ENCODE measurements around the gene ZFAND4.
"Not testable (repeated sequence)": the region's sequence is repeated elsewhere in the genome, so short reads cannot be mapped to it uniquely, and the experiment has no call there.

The ZFAND4 gene

DNA sequence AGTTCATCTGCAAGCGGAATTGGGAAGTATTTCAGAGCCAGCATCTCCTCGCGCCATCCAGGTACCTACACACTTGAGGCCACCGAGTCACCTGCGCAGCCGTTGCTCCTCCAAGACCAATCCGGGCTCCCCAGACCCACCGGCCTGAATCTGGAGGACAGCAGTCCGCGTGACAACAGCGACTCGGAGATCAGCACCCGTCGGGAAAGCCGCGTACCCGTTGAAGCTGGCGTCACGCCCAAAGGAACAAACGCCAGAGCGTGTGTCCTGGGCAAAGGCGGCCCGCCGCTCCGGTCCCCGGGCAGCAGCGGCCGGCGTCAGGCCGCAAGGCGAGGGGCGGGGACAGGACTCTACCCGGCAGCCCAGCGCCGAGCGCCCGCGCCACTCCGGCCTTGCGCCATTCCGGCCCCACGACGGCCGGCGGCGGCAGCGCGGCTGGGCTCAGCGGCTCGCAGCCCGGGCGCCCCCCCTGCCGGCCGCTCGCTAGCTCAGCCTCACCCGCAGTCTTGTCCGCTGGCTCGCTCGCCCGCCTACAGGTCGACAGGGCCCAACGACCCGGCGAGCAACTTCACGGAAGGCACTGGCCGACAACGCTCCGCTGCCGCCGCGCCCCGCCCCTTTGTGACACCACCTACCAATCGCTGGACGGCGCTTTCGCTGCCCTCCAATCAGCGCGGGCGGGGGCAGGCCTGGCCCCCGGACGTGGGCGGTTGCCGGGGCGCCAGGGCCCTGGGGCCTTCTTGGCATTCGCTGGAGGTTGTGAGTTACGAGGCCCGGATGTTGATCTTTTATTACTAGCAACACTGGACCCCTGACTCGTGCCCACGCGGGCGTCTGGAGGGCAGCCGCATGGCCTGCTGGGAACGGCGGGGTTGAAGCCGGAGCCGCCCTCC lies at the start of gene ZFAND4:
TSS of gene ZFAND4 (minus strand) at position 592 of the 893 bp plus-strand sequence. CDS start 9,047 bp downstream, outside the sequence.
- peak within 1 kb of the TSS; percentile 61 to 80 (median 70) for H3K4me3 ChIP-seq
- no peak for TF ChIP-seq Cebpa-rat (IDR thresholded peaks at IDR 0.05)
- peaks cover 0 to 15% (median 6%) of the 10 kb centered on the region in 11 experiments; a peak in 11 of 22 replicates for H3K9me3 ChIP-seq (replicated peaks in 1 of 11)
- no peaks in the 10 kb centered on the region for H3K36me3 ChIP-seq
- no peaks in the 10 kb centered on the region for H3K27me3 ChIP-seq
- H4K20me1 ChIP-seq = no peaks in the 10 kb centered on the region
- peak within 1 kb of the TSS; percentile 76 to 94 (median 84) for H3K4me2 ChIP-seq
- peak within 1 kb of the TSS; percentile 63 to 86 (median 80) for H3K27ac ChIP-seq
- peak within 1 kb of the TSS; percentile 70 to 86 (median 81) for H3K9ac ChIP-seq
- H3K4me1 ChIP-seq = peaks cover 0 to 8% (median 0%) of the 10 kb centered on the region in 10 experiments; a peak in 3 of 20 replicates

DNA sequence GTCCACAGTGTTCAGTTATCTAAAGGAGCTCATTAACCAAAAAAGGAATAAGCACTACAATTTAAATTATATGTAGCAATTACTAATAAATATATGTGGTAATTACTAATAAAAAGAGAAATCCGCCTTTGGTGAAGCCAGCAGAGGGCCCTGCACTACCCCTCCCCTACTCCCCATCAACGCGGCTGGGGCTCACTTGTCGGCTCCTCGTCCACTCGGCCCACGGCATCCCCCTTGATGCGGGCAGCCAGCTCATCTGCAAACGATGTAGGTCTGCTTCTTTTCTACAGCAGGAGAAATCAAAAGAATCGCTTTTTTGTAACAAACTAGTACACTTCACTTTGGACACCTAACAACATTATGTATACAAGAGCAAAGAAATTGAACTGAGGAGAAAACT lies 48.9 kb upstream of the ZFAND4 start:
- H3K9me3 ChIP-seq (replicated peaks in 1 of 11); H3K4me2 ChIP-seq; H3K27me3 ChIP-seq; H3K9ac ChIP-seq; H3K4me1 ChIP-seq; H3K27ac ChIP-seq; H3K4me3 ChIP-seq; H3K36me3 ChIP-seq; H4K20me1 ChIP-seq: not testable (repeated sequence)

DNA sequence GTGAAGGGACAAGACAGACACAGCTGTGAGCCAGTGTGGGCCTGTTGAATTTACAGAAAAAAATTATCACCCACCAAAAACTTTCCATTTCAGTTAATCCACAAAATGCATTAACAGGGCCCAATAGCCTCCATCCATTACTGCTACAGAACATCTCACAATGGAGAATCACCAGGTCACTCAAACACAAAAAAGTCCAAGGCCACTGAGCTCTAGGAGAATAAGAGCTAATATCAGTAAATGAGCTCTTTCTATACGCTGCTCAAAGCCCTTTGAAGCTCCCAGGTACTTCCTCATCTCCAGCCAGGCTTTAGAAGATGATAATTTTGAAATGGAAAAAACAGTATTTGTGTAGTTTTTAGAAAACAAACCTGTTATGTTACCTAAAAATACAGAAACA lies 45.1 kb upstream of the ZFAND4 start:
- H4K20me1 ChIP-seq; H3K4me3 ChIP-seq; H3K9me3 ChIP-seq (replicated peaks in 1 of 11); H3K27me3 ChIP-seq; H3K4me1 ChIP-seq; H3K27ac ChIP-seq; H3K4me2 ChIP-seq; H3K36me3 ChIP-seq; H3K9ac ChIP-seq: not testable (repeated sequence)

DNA sequence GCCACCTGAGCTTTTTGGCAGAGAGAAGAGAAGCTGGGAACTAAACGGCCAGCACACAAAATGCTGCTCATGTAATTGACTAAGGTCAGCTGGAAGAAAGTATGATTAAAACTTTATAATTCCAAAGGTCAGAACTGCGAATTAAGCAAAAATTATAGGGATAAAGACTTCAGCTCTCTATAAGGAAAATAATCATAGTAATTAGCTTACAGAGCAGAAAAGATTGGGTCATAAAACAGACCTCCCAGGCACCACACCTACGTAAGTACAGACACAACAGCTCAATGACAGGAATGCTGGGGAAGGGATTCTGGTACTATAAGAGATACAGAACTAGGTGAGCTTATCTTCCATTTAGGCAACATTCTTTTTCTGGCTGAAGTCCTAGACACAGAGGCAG lies 44.5 kb upstream of the ZFAND4 start:
- H3K4me3 ChIP-seq; H3K9ac ChIP-seq; H3K27me3 ChIP-seq; H3K9me3 ChIP-seq (replicated peaks in 1 of 11); H3K27ac ChIP-seq; H3K36me3 ChIP-seq; H3K4me2 ChIP-seq; H4K20me1 ChIP-seq; H3K4me1 ChIP-seq: not testable (repeated sequence)

DNA sequence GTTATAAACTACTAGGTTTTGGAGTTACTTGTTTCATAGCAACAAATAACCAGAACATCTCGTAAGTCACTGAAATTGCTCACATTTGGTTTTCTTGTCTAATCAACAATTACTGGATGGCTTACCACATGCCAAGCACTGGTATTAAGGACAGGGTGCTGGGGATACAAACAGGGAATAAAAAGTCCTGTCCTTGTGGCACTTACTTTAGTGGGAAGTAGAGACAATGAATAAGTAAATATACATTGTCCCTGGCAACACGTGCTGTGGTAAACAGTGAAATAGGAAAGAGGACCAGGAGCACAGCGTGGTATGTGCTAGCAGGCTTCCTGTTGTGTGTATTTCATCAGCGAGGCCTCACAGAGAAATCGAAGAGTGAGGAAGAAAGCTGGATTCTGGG lies 38.7 kb upstream of the ZFAND4 start:
- not testable (repeated sequence) for H3K4me1 ChIP-seq; H3K9me3 ChIP-seq (replicated peaks in 1 of 11); H3K36me3 ChIP-seq; H3K4me3 ChIP-seq; H4K20me1 ChIP-seq; H3K27me3 ChIP-seq; H3K9ac ChIP-seq
- Histone ChIP-seq H3K27ac (peak overlapping the region in 5 of 11 experiments; percentile 25 to 59 (median 41); a peak in 6 of 22 replicates), H3K4me2 (peak overlapping the region in 1 of 11 experiments; percentile 61; a peak in 2 of 22 replicates)

DNA sequence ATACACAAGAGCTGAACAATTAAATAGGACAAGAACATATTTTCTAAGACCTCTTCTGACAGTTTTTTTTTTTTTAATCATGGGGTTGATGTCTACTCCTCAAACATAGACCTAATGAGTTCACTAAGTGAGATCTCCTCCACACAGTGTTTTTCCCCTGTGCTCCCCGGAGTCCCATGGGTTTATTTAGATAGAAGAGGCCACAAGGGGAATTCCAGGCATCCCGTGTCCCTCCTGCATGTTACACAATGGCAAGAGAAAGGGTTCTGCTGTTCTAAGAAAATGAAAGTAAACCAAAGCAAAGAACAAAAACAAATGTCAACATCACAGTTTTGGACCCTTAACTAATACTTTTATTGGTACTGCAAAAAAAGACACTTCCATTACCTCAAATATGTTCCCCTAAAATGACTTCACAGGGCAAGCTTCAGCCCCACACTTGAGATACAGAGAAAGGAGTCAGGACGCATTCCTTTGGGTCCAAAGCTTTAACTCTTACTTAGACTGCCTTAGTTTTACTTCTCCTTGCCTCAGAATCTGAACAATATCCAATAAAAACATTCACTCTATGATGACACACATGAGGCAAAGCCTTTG lies 37.7 kb upstream of the ZFAND4 start:
- not testable (repeated sequence) for H3K36me3 ChIP-seq; H4K20me1 ChIP-seq; H3K4me1 ChIP-seq; H3K9ac ChIP-seq; H3K27me3 ChIP-seq; H3K4me3 ChIP-seq; H3K9me3 ChIP-seq (replicated peaks in 1 of 11)
- peak overlapping the region in 4 of 11 experiments; percentile 12 to 61 (median 34); a peak in 6 of 22 replicates for H3K4me2 ChIP-seq
- H3K27ac ChIP-seq = peak overlapping the region in 7 of 11 experiments; percentile 25 to 62 (median 52); a peak in 11 of 22 replicates

DNA sequence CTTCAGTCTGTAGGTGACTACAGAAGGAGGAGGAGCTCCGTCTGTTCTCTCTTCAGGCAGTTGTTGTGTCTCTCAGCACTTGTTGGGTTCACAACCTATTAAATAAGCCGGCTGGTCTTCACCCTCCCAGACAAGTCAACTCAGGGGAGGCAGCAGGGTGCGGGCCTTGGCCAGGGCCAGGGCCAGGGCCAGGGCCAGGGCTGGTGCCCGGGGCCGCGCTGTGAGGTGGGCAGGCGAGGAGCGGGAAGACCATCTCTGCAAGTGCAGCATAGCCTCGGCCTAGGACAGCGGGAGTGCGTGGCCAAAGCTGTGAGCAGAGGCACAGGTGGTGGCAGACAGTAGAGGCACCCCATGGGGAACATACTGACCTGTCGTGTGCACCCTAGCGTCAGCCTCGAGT lies 5.9 kb upstream of the ZFAND4 start:
- not testable (repeated sequence) for H3K36me3 ChIP-seq; H3K27ac ChIP-seq; H3K4me1 ChIP-seq; H4K20me1 ChIP-seq; H3K9ac ChIP-seq; H3K4me3 ChIP-seq; H3K4me2 ChIP-seq; H3K27me3 ChIP-seq; H3K9me3 ChIP-seq (replicated peaks in 1 of 11)

DNA sequence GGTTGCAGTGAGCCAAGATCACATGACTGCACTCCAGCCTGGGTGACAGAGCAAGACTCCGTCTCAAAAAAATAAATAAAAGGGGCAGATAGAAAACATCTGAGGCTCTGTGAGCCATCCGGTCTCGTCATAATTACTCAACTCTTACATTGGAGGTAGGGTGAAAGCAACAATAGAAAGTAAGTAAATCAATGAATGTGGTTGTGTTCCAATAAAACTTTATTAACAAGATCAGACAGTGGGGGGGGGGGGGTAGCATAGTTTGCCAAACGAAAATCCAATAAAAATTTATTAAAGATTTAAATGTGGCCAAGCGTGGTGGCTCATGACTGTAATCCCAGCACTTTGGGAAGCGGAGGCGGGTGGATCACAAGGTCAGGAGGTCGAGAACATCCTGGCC lies 2.8 kb upstream of the ZFAND4 start:
- no peaks in the 10 kb centered on the region for H4K20me1 ChIP-seq
- H3K27me3 ChIP-seq = no peaks in the 10 kb centered on the region
- no peak overlapping the region for H3K27ac ChIP-seq
- no peak overlapping the region for H3K9ac ChIP-seq
- H3K4me2 ChIP-seq = no peak overlapping the region
- H3K9me3 ChIP-seq (replicated peaks in 1 of 11) = peaks cover 0 to 15% (median 6%) of the 10 kb centered on the region in 11 experiments; a peak in 11 of 22 replicates
- no peak for TF ChIP-seq Cebpa-rat (IDR thresholded peaks at IDR 0.05)
- H3K36me3 ChIP-seq = no peaks in the 10 kb centered on the region
- no peak overlapping the region for H3K4me3 ChIP-seq
- peaks cover 0 to 8% (median 0%) of the 10 kb centered on the region in 10 experiments; a peak in 3 of 20 replicates for H3K4me1 ChIP-seq

DNA sequence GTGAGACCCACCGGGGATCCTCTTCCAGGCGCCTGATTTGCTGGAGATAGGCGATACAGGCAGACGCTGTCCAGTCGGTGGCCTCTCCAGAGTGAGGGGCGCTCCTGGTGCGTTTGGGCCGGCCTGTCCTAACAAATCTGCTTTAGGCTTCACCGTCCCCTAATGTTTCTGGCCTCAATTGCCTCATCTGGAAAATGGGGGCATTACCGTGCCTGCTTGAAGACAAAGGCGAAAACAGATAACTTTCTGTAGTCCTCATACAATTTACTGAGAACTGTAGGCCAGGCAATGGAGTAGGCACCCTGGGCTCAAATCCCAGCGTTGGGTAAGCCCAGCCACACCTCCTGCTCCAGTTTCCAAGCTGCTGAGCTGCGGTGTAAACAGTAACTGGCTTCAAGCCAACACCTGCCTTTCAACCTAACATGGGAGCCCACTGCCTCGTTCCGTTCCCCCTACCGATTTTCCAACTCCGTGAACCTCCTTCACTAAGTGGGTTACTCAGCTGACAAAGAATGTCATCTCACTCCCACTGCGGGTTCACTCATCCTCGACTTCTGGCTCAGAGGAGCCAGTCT lies 589 bp upstream of the ZFAND4 start:
- Histone ChIP-seq H3K36me3 (no peaks in the 10 kb centered on the region), H3K27me3 (no peaks in the 10 kb centered on the region), H4K20me1 (no peaks in the 10 kb centered on the region), H3K9me3 (replicated peaks in 1 of 11) (peaks cover 0 to 15% (median 6%) of the 10 kb centered on the region in 11 experiments; a peak in 11 of 22 replicates), H3K4me1 (peaks cover 0 to 8% (median 0%) of the 10 kb centered on the region in 10 experiments; a peak in 3 of 20 replicates), H3K9ac (peak overlapping the region; percentile 70 to 86 (median 81); a peak in 19 of 22 replicates), H3K4me2 (peak overlapping the region; percentile 76 to 94 (median 84)), H3K27ac (peak overlapping the region; percentile 63 to 86 (median 80); a peak in 20 of 22 replicates), H3K4me3 (peak overlapping the region; percentile 61 to 80 (median 70); a peak in 19 of 20 replicates)
- TF ChIP-seq Cebpa-rat (IDR thresholded peaks at IDR 0.05) = no peak

DNA sequence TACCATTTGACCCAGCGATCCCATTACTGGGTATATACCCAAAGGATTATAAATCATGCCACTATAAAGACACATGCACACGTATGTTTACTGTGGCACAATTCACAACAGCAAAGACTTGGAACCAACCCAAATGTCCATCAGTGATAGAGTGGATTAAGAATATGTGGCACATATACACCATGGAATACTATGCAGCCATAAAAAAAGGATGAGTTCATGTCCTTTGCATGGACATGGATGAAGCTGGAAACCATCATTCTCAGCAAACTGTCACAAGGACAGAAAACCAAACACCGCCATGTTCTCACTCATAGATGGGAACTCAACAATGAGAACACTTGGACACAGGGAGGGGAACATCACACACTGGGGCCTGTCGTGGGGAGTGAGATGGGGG lies 1.3 kb downstream of the ZFAND4 start:
- not testable (repeated sequence) for H3K36me3 ChIP-seq, H3K27ac ChIP-seq, H3K27me3 ChIP-seq, H3K4me1 ChIP-seq, H3K9ac ChIP-seq, H4K20me1 ChIP-seq
- peaks cover 0 to 15% (median 6%) of the 10 kb centered on the region in 11 experiments; a peak in 11 of 22 replicates for H3K9me3 ChIP-seq (replicated peaks in 1 of 11)
- peak overlapping the region in 10 of 11 experiments; percentile 76 to 92 (median 84); a peak in 19 of 22 replicates for H3K4me2 ChIP-seq
- peak overlapping the region in 9 of 10 experiments; percentile 61 to 79 (median 70); a peak in 11 of 20 replicates for H3K4me3 ChIP-seq

DNA sequence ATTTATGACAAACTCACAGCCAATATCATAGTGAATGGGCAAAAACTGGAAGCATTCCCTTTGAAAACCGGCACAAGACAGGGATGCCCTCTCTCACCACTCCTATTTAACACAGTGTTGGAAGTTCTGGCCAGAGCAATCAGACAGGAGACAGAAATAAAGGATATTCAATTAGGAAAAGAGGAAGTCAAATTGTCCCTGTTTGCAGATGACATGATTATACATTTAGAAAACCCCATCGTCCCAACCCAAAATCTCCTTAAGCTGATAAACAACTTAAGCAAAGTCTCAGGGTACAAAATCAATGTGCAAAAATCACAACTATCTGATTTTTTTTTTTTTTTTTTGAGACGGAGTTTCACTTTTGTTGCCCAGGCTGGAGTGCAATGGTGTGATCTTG lies 2.7 kb downstream of the ZFAND4 start:
- not testable (repeated sequence) for H3K27ac ChIP-seq, H4K20me1 ChIP-seq, H3K4me1 ChIP-seq, H3K4me3 ChIP-seq, H3K36me3 ChIP-seq, H3K27me3 ChIP-seq, H3K4me2 ChIP-seq, H3K9ac ChIP-seq
- H3K9me3 ChIP-seq (replicated peaks in 1 of 11) = peaks cover 0 to 16% (median 6%) of the 10 kb centered on the region in 11 experiments; a peak in 12 of 22 replicates

All from BLaER1 treated with 17β-estradiol and CSF1 and Interleukin-3, amounts not matched to agents 10 nM and 100 nM (cell line).